22Rv1 (cell line): ENCODE data around the gene ACADS.

Source experiments
- H3K27ac ChIP-seq: fragments of 450-650 bp; 2 replicates; pipeline ENCODE4 v1.5.1; 2017
- CTCF ChIP-seq: fragments of 450-650 bp; IDR thresholded peaks from 2 replicates; pipeline ENCODE4 v1.5.1; 2017; ENCODE audit warnings: mild to moderate bottlenecking
- ZFX ChIP-seq: fragments of 450-650 bp; IDR thresholded peaks from 2 replicates; pipeline ENCODE4 v1.6.1; 2017; ENCODE audit warnings: antibody characterized with exemption, borderline replicate concordance

ACADS gene

GRCh38 chr12:120720234-120720986 lies 5.2 kb upstream of the ACADS start:
- no peak overlapping the region for H3K27ac ChIP-seq
- no peak for TF ChIP-seq ZFX
- TF ChIP-seq CTCF = no peak

- TF ChIP-seq ZFX = no peak
- no peak for TF ChIP-seq CTCF
- no peak overlapping the region for H3K27ac ChIP-seq
Observed at GRCh38 chr12:120720987-120721801, 4.4 kb upstream of the ACADS start.

- no peak overlapping the region for H3K27ac ChIP-seq
- TF ChIP-seq CTCF = no peak
- no peak for TF ChIP-seq ZFX
Observed at GRCh38 chr12:120721866-120722265, 3.8 kb upstream of the ACADS start.

- TF ChIP-seq CTCF (no peak), ZFX (no peak)
- no peak overlapping the region for H3K27ac ChIP-seq
Observed at GRCh38 chr12:120722784-120723183, 2.8 kb upstream of the ACADS start.

GRCh38 chr12:120724720-120725119 lies 906 bp upstream of the ACADS start:
- TF ChIP-seq ZFX = no peak
- TF ChIP-seq CTCF = no peak
- peak overlapping the region; percentile 63 for H3K27ac ChIP-seq

GRCh38 chr12:120725151-120725658 lies 421 bp upstream of the ACADS start:
- TF ChIP-seq CTCF = no peak
- no peak for TF ChIP-seq ZFX
- H3K27ac ChIP-seq = peak overlapping the region; percentile 63

- peak overlapping the region; percentile 63 for H3K27ac ChIP-seq
- TF ChIP-seq ZFX (no peak), CTCF (no peak)
Observed at GRCh38 chr12:120726510-120726793, 826 bp downstream of the ACADS start.
